ENCODE results near the gene SLIT3.

SLIT3 gene

DNA sequence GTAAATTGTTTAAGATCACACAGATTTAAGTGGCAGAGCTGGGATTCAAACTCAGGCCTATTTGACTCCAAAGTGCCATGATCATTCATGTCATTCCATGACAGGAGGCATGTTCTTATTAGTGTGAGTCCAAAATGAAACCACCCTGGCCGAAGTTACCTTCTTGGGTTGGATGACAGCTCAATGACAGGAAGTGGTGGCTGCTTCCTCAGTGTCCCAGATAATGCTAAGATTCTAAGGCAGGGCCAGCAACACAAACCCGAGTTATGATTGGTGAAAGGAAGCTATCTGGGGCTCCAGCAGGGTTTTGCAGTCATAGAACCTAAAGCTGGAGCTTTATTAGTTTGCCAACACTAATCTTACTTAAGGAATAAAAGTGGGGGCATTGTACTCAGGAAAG lies 340.4 kb downstream of the SLIT3 start:
- no peak for DNase-seq (ENCODE audit: low spot score)

DNA sequence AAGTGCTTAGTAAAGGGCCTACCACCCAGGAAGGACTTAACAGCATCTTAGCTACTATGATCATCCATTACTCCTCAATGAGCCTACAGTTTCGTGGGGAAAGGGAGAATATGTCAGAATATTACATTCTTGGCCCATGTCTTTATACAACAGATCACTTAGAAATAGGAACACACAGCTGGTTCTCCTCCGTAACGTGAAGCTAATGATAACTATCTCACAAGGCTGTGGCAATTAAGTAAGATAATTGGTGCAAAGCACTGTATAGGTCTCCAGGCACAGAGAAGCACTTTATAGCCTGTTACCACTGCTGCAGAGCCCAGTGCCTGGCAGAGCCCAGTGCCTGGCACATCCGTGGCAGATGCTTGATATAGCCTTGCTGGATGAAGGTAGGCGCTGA lies 347.6 kb downstream of the SLIT3 start:
- no peak for DNase-seq (ENCODE audit: low spot score)

- DNase-seq (ENCODE audit: low spot score): no peak
Measured at GRCh38 chr5:168952196-168952595, 348.7 kb downstream of the SLIT3 start.

DNA sequence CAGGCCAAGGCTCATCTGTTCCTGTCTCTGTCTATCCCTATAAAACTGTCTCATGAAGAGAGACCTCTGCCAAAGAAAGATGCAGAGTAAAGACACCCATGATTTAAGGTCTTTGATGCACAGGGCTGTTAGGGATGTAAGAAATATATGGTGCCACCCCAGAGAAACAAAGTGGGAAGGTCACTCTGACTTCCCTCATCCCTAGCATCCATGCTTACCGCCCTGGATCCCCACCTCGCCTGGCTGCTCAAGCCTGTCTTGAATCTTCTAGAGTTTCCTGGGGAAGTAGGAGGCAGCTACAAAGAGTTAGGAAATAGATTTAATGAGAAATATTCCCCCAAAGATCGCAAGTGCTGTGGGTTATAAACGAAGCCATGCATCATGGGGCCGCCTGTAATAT lies 349.2 kb downstream of the SLIT3 start:
- no peak for DNase-seq (ENCODE audit: low spot score)

DNA sequence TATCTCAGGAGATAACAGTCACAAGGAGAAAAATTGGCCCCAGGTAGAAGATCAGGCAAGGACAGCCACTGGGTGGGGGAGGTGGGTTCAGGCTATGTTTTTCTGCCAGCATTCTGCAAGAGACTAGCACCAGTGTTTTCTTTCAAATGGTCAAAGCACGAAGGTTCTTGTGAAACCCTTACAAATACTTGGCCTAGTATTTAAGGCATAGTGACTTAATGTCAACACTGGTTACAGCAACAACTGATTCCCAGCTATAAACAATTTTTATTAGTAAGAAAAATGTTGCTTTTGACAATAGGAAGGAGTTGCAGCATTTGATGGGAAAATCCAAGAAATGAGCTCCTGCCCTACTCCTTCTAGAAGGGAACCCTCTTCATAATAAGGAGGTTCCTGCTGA lies 349.6 kb downstream of the SLIT3 start:
- no peak for DNase-seq (ENCODE audit: low spot score)

GRCh38 chr5:168950241-168950951 lies 350.5 kb downstream of the SLIT3 start:
- no peak for DNase-seq (ENCODE audit: low spot score)

DNA sequence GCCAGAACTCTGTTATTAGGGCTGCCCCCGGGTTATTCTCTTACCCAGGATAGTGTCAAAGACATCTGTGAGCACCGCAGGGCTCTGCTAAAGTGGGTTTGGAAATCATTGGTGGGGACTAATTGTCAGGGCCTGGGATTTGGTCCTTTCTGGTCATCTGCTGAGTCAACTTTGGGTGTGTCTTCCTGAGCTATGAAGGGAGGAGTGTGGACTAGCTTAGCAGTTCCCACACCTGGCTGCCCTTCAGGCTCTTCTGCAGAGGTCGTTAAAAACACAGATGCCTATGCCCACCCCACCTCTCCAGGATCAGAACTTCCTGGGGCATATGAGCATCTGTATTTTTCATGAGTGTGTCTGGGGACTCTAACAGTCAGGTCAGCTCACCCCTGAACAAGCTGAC lies 352.2 kb downstream of the SLIT3 start:
- DNase-seq (ENCODE audit: low spot score): no peak

DNA sequence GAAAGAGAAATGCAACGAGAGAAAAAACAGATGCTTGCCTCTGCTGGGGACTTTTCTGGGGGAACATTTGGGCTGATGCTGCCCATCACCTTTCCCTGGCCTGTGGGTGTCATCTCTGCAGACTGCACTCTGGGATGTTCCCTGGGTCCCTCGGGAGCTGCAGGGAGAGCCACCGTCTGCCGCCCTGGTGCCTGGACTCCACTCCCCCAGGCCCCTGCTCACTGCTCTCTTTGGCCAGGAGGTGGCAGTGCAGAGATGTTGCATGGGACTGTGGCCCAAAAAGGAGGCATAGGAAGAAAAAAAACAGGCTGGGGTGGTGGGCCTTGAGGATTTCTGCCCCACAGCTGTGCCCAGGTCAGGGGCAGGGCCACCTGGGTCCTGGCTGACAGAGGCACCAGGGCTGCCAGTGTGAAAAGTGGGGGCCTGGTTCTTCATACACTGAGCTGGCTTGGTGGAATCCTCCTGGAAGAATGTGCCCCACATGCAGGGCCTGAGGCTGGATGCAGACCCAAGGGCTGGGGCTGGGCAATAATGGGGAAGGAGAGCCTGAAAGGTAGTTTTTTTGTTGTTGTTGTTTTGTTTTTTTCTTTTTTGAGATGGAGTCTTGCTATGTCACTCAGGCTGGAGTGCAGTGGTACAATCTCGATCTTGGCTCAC lies 353.6 kb downstream of the SLIT3 start:
- peak; percentile 81 for DNase-seq (ENCODE audit: low spot score)

- DNase-seq (ENCODE audit: low spot score): peak; percentile 42
Measured at GRCh38 chr5:168946363-168946762, 354.6 kb downstream of the SLIT3 start.

DNA sequence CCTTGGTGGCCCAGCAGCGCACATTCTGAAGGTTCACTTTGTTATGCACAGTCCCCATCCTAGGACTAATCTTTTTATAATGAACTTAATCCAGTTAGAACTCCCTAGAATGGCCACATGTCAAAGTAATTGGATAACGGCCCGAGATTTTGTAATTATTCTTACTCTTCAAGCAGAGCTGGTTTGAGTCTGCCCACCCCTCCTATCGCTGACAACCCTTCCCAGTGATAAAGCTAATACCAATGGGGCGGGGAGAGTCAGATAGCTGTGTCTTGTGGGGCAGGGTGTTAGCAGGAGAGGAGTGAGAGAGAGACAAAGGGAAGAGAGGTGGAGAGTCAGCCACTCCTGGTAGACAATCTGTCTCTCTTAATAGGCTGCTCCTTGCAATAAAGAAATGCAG lies 356.9 kb downstream of the SLIT3 start:
- no peak for DNase-seq (ENCODE audit: low spot score)

- DNase-seq (ENCODE audit: low spot score): no peak
Measured at GRCh38 chr5:168943091-168943884, 357.7 kb downstream of the SLIT3 start.

DNA sequence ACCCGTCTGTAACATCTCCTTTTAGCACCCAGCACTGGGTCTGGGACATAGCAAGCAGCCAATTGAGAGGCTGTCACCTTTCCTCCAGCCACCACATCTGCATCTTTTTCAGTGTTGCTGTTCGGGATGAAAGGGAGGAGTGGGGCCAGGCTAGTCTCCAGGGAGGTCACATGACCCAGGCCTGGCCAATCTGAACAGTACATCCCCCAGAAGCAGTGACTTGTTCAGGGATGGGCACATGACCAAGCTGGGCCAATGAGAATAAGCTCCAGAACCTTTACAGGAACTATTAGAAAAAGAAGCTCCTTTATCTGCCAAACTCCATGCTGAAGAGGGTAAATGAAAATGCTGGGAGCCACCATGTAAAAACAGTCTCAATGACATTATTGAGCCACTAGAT lies 359.0 kb downstream of the SLIT3 start:
- peak; percentile 45 for DNase-seq (ENCODE audit: low spot score)

GRCh38 chr5:168940712-168941111 lies 360.2 kb downstream of the SLIT3 start:
- DNase-seq (ENCODE audit: low spot score): no peak

DNA sequence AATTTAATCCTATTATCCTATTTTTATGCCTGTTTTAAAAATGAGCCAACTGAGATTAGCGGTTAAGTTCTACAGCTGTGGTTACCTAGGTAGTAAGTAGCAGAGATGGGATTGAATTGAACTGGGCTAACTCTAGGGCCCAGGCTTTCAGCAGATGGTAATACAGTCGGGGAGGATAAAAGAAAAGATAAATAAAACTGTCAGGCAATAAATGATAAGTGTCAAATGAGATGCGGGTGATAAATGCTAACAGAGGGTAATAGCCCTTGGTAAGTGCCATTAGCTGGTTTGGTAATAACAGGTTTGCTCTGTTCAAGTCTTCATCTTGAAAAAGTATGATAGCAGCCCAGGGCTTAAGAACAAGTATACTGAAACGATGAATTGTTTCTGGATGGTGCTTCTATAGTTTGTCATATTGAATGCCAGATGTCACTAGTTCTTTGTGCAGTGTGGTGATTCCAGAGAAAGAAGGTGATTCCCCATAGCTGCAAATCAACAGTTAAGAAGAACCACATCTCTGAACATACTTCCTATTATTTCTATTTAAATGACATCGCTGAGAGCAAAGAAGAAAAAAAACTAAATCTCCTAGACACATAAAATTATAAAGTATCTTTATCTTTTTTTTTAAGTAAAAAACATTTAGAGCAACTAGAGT lies 360.9 kb downstream of the SLIT3 start:
- no peak for DNase-seq (ENCODE audit: low spot score)

DNA sequence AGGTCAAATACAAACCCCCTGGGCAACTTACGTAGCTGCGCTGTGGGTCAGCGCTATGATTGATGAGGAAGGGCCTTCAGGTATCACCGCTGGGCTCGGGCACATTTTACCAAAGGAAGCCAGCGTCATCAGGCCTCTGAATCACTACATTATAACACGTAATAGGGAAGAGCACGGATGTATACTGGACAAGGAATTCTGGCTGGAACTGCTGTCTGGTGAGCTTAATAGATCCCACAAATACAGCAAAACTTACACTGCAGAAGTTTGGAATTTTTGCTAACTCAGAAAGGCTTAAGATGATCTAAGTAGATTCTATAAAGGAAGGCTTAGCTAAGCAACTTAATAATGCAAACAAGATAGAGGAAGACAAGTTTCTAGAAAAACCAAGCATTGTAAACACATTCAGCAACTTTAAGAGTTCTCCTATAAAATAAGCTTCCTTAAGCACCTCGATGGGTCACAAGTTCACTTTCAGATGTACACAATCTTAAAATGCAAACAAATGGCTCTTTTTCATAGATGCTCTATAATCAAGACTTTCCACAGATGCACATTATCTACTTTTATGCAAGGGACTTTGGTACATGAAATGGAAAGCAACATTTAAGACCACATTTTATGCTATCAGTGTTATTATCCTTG lies 361.7 kb downstream of the SLIT3 start:
- DNase-seq (ENCODE audit: low spot score): no peak

- DNase-seq (ENCODE audit: low spot score): no peak
Measured at GRCh38 chr5:168936511-168936910, 364.4 kb downstream of the SLIT3 start.

GRCh38 chr5:168935183-168935582 lies 365.8 kb downstream of the SLIT3 start:
- no peak for DNase-seq (ENCODE audit: low spot score)

GRCh38 chr5:168934169-168934568 lies 366.8 kb downstream of the SLIT3 start:
- DNase-seq (ENCODE audit: low spot score): no peak

- DNase-seq (ENCODE audit: low spot score): no peak
Measured at GRCh38 chr5:168932400-168933189, 368.3 kb downstream of the SLIT3 start.

DNA sequence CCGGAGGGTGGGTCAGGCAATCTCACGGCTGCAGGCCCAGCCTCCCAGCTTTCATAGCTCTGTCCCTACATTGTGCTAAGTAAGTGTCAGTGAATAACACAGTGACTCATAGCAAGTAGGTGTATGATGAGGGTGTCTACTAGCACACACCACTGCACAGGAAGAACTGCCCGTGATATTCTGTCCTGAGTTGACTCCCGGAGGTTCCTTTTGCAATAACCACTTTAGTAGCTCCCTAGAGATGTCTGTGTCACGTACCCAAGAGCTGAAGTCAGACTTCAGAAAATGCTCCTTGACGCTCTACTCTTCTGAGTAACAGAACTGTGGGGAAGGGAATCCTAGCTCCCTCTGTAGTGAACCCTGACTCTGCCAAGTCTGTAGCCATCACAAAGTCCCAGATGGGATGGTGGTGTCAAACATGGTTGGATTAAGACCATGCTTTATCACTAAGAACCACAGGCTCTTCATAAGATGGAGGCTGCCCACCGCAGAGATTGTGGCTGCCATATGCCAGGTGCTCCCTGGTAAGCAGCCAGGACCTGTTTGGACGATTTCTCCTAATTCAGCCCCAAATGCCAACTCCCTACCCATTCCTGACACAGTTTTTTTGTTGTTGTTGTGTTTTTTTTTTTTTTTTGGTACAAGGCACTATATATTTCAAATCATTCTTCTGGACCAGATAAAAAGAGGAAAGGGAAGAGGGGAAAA lies 369.1 kb downstream of the SLIT3 start:
- DNase-seq (ENCODE audit: low spot score): no peak

DNA sequence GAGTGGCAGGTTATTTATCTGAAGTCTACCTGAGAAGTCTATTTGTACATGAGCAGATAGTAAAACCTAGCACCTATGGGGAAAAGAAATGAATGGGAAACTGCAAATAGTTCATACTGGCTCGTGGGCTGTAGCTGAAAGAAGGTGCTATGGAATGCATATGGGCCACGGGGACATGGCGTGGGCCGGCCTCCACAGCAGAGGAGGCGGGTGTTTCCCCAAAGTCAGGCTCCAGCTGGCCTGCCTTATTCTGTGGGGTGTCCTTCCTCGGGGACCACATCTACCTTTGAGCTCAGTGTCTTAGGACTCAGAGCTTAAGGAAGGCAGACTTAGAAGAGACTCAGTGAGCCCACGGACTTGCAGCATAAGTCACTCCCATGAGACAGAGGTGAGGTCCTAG lies 371.3 kb downstream of the SLIT3 start:
- DNase-seq (ENCODE audit: low spot score): no peak
